Peyer's patch (tissue), 4 donors: ENCODE measurements around the gene NDC80.
"Not testable (repeated sequence)": the region's sequence is repeated elsewhere in the genome, so short reads cannot be mapped to it uniquely, and the experiment has no call there.

Experiments used
- POLR2A ChIP-seq, 2 donors: fragments of 450-650 bp; IDR thresholded peaks; one replicate each; pipeline ENCODE4 v1.5.1; 2017; ENCODE audit warnings: antibody characterized with exemption in 2 of 2, mild to moderate bottlenecking in 2 of 2, moderate library complexity in 2 of 2
- TF ChIP-seq, protein P1 (sequence below), 6 experiments: fragments of 450-650 bp in 4 of 6; fragments of 200-600 bp in 2 of 6; sonication (generic) in 1 of 6; IDR thresholded peaks; one replicate each; pipeline ENCODE4 v1.5.1; 2017 to 2019; ENCODE audit warnings: antibody characterized with exemption in 6 of 6, mild to moderate bottlenecking in 3 of 6, moderate library complexity in 1 of 6

DNA sequence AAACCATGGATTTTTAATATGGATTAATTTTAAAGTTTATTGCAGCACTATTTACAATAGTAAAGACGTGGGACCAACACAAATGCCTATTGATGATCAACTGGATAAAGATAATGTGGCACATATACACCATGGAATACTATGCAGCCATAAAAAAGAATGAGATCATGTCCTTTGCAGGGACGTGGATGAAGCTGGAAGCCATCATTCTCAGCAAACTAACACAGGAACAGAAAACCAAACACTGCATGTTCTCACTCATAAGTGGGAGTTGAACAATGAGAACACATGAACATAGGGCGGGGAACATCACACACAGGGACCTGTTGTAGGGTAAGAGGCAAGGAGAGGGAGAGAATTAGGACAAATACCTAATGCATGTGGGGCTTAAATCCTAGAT, 89.5 kb downstream of the NDC80 start:
- TF ChIP-seq, protein P1, sequence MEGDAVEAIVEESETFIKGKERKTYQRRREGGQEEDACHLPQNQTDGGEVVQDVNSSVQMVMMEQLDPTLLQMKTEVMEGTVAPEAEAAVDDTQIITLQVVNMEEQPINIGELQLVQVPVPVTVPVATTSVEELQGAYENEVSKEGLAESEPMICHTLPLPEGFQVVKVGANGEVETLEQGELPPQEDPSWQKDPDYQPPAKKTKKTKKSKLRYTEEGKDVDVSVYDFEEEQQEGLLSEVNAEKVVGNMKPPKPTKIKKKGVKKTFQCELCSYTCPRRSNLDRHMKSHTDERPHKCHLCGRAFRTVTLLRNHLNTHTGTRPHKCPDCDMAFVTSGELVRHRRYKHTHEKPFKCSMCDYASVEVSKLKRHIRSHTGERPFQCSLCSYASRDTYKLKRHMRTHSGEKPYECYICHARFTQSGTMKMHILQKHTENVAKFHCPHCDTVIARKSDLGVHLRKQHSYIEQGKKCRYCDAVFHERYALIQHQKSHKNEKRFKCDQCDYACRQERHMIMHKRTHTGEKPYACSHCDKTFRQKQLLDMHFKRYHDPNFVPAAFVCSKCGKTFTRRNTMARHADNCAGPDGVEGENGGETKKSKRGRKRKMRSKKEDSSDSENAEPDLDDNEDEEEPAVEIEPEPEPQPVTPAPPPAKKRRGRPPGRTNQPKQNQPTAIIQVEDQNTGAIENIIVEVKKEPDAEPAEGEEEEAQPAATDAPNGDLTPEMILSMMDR (IDR thresholded peaks at IDR 0.05): not testable (repeated sequence)
- not testable (repeated sequence) for TF ChIP-seq POLR2A (IDR thresholded peaks at IDR 0.05)
